Choroid plexus epithelial cell (primary cell): ENCODE results near the gene CHKB.

ENCODE experiments used
- DNase-seq: peaks from one replicate; pipeline ENCODE4 v3.0.0-alpha.2; 2010; ENCODE audit warnings: low read depth
- H3K4me3 ChIP-seq: 2 replicates; pipeline ENCODE4 v1.5.1; 2011; ENCODE audit warnings: low read depth, mild to moderate bottlenecking, control low read depth, low read length, moderate library complexity
- TF ChIP-seq, protein P1 (sequence below): conservative IDR thresholded peaks from 2 replicates; pipeline ENCODE4 v1.5.1; 2011; ENCODE audit warnings: low read depth, mild to moderate bottlenecking, control low read depth, inconsistent platforms, low read length, moderate library complexity

CHKB gene

GRCh38 chr22:50551160-50551752 lies 31.4 kb downstream of the CHKB start:
- TF ChIP-seq, protein P1, sequence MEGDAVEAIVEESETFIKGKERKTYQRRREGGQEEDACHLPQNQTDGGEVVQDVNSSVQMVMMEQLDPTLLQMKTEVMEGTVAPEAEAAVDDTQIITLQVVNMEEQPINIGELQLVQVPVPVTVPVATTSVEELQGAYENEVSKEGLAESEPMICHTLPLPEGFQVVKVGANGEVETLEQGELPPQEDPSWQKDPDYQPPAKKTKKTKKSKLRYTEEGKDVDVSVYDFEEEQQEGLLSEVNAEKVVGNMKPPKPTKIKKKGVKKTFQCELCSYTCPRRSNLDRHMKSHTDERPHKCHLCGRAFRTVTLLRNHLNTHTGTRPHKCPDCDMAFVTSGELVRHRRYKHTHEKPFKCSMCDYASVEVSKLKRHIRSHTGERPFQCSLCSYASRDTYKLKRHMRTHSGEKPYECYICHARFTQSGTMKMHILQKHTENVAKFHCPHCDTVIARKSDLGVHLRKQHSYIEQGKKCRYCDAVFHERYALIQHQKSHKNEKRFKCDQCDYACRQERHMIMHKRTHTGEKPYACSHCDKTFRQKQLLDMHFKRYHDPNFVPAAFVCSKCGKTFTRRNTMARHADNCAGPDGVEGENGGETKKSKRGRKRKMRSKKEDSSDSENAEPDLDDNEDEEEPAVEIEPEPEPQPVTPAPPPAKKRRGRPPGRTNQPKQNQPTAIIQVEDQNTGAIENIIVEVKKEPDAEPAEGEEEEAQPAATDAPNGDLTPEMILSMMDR: no peak
- no peak for DNase-seq
- no peak overlapping the region for H3K4me3 ChIP-seq

DNA sequence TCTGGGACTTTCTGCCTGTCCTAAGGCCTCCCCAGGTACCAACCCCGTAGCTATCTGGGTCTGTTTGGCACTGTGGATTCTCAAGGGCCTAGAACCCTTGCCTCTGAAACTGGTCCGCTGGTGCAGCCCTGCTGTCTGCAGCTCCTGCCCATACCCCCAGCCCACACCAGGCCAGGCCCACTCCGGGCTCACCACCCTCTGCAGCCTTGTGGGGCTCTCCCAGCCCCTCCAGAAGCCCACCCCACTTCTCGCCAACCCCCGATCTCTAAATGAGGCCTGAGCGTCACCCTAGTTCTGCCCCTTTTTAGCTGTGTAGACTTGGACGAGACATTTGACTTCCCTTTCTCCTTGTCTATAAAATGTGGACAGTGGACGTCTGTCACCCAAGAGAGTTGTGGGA lies 32.3 kb downstream of the CHKB start:
- no peak for DNase-seq
- H3K4me3 ChIP-seq: no peak overlapping the region
- TF ChIP-seq, protein P1: no peak

DNA sequence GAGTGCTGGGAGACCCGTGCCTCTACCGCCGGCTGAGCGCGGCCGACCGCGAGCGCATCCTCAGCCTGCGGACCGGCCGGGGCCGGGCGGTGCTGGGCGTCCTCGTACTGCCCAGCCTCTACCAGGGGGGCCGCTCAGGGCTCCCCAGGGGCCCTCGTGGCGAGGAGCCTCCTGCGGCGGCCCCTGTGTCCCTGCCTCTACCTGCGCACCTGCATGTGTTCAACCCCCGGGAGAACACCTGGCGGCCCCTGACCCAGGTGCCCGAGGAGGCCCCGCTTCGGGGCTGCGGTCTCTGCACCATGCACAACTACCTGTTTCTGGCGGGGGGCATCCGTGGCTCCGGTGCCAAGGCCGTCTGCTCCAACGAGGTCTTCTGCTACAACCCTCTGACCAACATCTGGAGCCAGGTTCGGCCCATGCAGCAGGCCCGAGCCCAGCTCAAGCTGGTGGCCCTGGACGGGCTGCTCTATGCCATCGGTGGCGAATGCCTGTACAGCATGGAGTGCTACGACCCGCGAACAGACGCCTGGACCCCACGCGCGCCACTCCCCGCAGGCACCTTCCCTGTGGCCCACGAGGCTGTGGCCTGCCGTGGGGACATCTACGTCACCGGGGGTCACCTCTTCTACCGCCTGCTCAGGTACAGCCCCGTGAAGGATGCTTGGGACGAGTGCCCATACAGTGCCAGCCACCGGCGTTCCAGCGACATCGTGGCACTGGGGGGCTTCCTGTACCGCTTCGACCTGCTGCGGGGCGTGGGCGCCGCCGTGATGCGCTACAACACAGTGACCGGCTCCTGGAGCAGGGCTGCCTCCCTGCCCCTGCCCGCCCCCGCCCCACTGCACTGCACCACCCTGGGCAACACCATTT lies 33.5 kb downstream of the CHKB start:
- TF ChIP-seq, protein P1: no peak
- H3K4me3 ChIP-seq: no peak overlapping the region
- DNase-seq: no peak

GRCh38 chr22:50548040-50548920 lies 34.4 kb downstream of the CHKB start:
- TF ChIP-seq, protein P1: no peak
- DNase-seq: no peak
- no peak overlapping the region for H3K4me3 ChIP-seq

DNA sequence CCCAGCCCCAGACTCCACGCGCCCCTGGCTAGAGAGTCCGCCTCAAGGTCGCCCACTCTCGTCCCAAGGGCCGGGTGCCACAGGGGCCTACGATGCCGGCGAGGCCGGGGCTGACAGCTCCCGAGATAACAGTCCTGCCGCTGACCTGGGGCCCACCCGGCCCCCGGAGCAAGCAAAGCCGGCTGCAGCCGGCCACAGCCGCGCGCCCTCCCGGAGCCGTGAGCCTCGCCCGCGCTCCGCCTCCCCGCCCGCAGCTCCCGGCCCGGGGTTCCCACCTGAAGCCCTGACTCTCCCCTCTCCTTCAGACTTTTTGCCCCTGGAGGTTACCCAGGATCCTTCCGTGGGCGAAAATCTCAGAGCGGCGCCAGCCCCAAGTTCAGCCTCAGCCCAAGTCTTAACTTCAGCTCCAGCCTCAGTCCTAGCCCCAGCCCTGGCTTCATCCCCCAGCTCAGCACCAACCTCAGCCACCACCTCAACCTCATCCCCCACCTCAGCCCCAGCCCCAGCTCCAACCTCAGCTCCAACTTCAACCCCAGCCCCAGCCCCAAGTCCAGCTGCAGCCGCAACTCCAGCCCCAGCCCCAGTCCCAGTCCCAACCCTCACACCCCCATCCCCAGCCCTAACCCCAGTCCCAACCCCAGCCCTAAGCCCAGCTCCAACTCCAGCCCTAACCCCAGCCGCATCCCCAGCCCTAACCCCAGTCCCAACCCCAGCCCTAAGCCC lies 35.2 kb downstream of the CHKB start:
- H3K4me3 ChIP-seq: no peak overlapping the region
- TF ChIP-seq, protein P1: no peak

More for the DNA sequence above, 35.2 kb downstream of the CHKB start:
- DNase-seq: no peak
